ENCODE data around the gene PRPH.

- TF ChIP-seq, protein P1, sequence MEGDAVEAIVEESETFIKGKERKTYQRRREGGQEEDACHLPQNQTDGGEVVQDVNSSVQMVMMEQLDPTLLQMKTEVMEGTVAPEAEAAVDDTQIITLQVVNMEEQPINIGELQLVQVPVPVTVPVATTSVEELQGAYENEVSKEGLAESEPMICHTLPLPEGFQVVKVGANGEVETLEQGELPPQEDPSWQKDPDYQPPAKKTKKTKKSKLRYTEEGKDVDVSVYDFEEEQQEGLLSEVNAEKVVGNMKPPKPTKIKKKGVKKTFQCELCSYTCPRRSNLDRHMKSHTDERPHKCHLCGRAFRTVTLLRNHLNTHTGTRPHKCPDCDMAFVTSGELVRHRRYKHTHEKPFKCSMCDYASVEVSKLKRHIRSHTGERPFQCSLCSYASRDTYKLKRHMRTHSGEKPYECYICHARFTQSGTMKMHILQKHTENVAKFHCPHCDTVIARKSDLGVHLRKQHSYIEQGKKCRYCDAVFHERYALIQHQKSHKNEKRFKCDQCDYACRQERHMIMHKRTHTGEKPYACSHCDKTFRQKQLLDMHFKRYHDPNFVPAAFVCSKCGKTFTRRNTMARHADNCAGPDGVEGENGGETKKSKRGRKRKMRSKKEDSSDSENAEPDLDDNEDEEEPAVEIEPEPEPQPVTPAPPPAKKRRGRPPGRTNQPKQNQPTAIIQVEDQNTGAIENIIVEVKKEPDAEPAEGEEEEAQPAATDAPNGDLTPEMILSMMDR (IDR thresholded peaks at IDR 0.05; ENCODE audit: low read length), result no peak
- TF ChIP-seq EZH2 (optimal IDR thresholded peaks at IDR 0.05; ENCODE audit: low read depth, low read length), result no peak
- no peak for TF ChIP-seq EZH2phosphoT487 (IDR thresholded peaks at IDR 0.05; ENCODE audit: low read length)
Observed at GRCh38 chr12:49338830-49339463, 44.0 kb downstream of the PRPH start.

All from MM.1S (cell line).